Subcutaneous adipose tissue (tissue), 4 donors: ENCODE measurements around the gene DDX42. TPM values are rescaled to one million over a fixed set of nuclear protein-coding genes. Genes with fewer than 3 reads are reported as not detected.

Source experiments
- total RNA-seq, 4 donors: library from RNA; depleted of rRNA; stranded (reverse); fragments of >200 nt; gene quantifications; one replicate each; pipeline ENCODE4 v1.1.0, GENCODE V29; 2016
- TF ChIP-seq, protein P1 (sequence below): fragments of 450-650 bp; IDR thresholded peaks from one replicate; pipeline ENCODE4 v1.5.1; 2016; ENCODE audit warnings: low read depth, mild to moderate bottlenecking, control low read depth, antibody characterized with exemption, moderate library complexity

Gene DDX42
- total RNA-seq, 4 donors from 2014 or later, result 121 to 179 (median 144) TPM

DNA sequence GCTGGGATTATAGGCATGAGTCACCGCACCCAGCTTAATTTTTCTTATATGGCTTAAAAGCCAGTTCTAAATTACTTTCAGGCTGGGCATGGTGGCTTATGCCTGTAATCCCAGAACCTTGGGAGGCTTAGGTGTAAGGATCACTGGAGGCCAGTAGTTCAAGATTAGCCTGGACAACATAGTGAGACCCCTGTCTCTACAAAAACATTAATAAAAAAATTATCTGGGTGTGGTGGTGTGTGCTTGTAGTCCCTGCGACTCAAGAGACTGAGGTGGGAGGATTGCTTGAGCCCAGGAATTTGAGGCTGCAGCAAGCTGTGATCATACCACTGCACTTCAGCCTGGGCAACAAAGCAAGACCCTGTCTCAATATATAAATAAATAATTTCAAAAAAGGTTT is 79.3 kb downstream of the DDX42 start:
- TF ChIP-seq, protein P1, sequence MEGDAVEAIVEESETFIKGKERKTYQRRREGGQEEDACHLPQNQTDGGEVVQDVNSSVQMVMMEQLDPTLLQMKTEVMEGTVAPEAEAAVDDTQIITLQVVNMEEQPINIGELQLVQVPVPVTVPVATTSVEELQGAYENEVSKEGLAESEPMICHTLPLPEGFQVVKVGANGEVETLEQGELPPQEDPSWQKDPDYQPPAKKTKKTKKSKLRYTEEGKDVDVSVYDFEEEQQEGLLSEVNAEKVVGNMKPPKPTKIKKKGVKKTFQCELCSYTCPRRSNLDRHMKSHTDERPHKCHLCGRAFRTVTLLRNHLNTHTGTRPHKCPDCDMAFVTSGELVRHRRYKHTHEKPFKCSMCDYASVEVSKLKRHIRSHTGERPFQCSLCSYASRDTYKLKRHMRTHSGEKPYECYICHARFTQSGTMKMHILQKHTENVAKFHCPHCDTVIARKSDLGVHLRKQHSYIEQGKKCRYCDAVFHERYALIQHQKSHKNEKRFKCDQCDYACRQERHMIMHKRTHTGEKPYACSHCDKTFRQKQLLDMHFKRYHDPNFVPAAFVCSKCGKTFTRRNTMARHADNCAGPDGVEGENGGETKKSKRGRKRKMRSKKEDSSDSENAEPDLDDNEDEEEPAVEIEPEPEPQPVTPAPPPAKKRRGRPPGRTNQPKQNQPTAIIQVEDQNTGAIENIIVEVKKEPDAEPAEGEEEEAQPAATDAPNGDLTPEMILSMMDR, result no peak

DNA sequence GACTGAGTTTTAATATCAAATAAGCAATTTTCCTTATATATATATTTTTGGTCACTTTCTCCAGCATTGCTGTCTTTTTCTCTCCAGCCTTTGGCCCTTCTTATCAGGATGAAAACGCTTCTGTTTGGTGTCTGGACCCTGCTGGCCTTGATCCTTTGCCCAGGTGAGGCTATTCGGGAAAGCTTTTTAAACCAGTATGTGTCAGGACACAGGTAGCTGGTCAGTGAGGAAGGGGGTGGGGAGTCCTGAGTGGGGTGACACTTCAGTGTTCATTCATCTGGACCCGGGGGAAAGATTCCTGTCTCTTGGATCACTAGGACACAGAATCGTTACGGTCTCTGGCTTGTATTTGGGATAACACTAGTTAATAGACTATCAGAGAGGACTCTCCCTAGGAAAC is 80.7 kb downstream of the DDX42 start:
- TF ChIP-seq, protein P1, result no peak

DNA sequence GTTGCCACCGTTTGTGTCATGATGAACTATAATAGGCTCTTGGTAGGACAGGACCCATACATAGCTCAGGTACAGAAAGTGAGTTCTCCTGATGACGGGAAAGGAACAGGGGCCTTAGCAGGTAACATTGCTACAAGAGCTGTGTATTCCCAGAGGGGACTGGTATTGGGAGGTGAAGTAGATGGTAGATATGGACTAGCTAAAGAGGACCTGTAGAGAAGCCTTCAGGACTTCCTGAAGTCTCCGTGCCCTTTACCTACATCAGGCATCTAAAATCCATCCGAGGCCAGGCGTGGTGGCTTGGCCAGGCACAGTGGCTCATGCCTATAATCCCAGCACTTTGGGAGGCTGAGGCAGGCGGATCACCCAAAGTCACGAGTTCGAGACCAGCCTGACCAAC is 81.2 kb downstream of the DDX42 start:
- TF ChIP-seq, protein P1, result no peak

DNA sequence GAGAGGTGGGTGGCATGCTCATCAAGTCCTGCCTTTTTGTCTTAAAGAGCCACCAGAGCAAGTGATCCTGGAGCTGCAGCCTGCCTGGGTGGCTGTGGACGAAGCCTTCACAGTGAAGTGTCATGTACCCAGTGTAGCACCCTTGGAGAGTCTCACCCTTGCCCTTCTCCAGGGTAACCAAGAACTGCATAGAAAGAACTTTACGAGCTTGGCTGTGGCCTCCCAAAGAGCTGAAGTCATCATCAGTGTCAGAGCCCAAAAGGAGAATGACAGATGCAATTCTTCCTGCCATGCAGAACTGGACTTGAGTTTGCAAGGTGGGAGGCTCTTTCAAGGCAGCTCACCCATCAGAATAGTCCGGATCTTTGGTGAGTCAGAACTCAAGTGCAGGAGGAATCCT is 85.3 kb downstream of the DDX42 start:
- TF ChIP-seq, protein P1, result no peak

Other genes starting within 250 kb of the DDX42 start
- 10 to 100 TPM; 17.9 to 32.8 (median 23.9) TPM for gene DCAF7, start 223.7 kb upstream of the DDX42 start, total RNA-seq
- 10 to 100 TPM; 10.2 to 17.7 (median 14.6) TPM for gene TACO1, start 173.3 kb upstream of the DDX42 start, total RNA-seq
- 10 to 100 TPM; 37.7 to 80.8 (median 62.0) TPM for gene MAP3K3, start 151.8 kb upstream of the DDX42 start, total RNA-seq
- 10 to 100 TPM in 1 of 4 donors, 1 to 10 TPM in 3; 1.3 to 17.8 (median 6.0) TPM for gene LIMD2, start 74.0 kb upstream of the DDX42 start, total RNA-seq
- gene STRADA, start 32.4 kb upstream of the DDX42 start, total RNA-seq, result 10 to 100 TPM; 22.9 to 36.0 (median 31.8) TPM
- 10 to 100 TPM; 45.6 to 60.0 (median 51.3) TPM for gene CCDC47, start 573 bp upstream of the DDX42 start, total RNA-seq
- 100 to 1,000 TPM in 1 of 4 donors, 10 to 100 TPM in 3; 66.0 to 127 (median 83.2) TPM for gene PSMC5, start 53.3 kb downstream of the DDX42 start, total RNA-seq
- gene FTSJ3, start 53.5 kb downstream of the DDX42 start, total RNA-seq, result 10 to 100 TPM; 33.1 to 45.6 (median 38.8) TPM
- gene SMARCD2, start 68.5 kb downstream of the DDX42 start, total RNA-seq, result 100 to 1,000 TPM; 101 to 246 (median 141) TPM
- gene CSH2, start 99.5 kb downstream of the DDX42 start, total RNA-seq, result not detected
- gene GH2, start 107.8 kb downstream of the DDX42 start, total RNA-seq, result not detected
- gene CSH1, start 122.4 kb downstream of the DDX42 start, total RNA-seq, result not detected
- not detected for gene CSHL1, start 137.1 kb downstream of the DDX42 start, total RNA-seq
- not detected for gene GH1, start 144.7 kb downstream of the DDX42 start, total RNA-seq
- 1 to 10 TPM; 3.1 to 4.6 (median 3.8) TPM for gene CD79B, start 158.2 kb downstream of the DDX42 start, total RNA-seq
- gene SCN4A, start 198.7 kb downstream of the DDX42 start, total RNA-seq, result 10 to 100 TPM in 2 of 4 donors, 1 to 10 TPM in 2; 6.2 to 43.3 (median 18.1) TPM
- gene PRR29, start 224.2 kb downstream of the DDX42 start, total RNA-seq, result under 1 TPM in 3 of 4 donors, not detected in 1; 0.17 to 0.82 (median 0.57) TPM
- gene ICAM2, start 246.5 kb downstream of the DDX42 start, total RNA-seq, result 10 to 100 TPM; 45.6 to 92.1 (median 69.8) TPM